ENCODE results near the gene CNPY1. TPM values are rescaled to one million over a fixed set of nuclear protein-coding genes. Genes with fewer than 3 reads are reported as not detected.

The CNPY1 gene
- total RNA-seq, 2 donors from 2014 or later, result not detected

GRCh38 chr7:155550916-155551315 is 4.6 kb upstream of the CNPY1 start:
- H3K27me3 ChIP-seq, result no peaks in the 10 kb centered on the region
- intact Hi-C loops (cut with DNase I), result no loop called here

DNA sequence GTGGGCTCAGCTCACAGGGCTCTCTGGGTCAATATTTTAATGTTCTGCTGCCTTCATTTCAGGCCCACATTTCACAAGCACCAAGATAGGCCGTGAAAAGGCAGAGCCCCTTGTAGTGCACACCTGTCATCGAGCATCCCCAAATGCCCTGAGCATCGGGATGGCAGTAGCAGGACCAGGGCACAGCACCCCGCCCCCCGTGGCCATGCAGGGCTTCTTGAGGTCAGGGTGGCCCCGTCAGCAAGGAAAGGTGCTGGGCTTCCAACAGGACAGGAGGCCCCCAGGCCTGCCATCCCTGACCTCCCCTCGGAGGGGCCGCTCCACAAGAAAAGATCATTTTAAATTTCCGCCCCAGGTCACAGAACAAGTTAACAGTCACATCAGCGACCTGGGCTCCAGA is 2.9 kb upstream of the CNPY1 start:
- no peaks in the 10 kb centered on the region for H3K4me1 ChIP-seq
- no peaks in the 10 kb centered on the region for H3K36me3 ChIP-seq
- no peak overlapping the region for H3K27ac ChIP-seq
- no peak overlapping the region for H3K9ac ChIP-seq (ENCODE audit: low read depth in 2 of 2, low read length in 2 of 2)
- H3K27me3 ChIP-seq, result no peaks in the 10 kb centered on the region
- no peaks in the 10 kb centered on the region for H3K9me3 ChIP-seq
- TF ChIP-seq, protein P1, sequence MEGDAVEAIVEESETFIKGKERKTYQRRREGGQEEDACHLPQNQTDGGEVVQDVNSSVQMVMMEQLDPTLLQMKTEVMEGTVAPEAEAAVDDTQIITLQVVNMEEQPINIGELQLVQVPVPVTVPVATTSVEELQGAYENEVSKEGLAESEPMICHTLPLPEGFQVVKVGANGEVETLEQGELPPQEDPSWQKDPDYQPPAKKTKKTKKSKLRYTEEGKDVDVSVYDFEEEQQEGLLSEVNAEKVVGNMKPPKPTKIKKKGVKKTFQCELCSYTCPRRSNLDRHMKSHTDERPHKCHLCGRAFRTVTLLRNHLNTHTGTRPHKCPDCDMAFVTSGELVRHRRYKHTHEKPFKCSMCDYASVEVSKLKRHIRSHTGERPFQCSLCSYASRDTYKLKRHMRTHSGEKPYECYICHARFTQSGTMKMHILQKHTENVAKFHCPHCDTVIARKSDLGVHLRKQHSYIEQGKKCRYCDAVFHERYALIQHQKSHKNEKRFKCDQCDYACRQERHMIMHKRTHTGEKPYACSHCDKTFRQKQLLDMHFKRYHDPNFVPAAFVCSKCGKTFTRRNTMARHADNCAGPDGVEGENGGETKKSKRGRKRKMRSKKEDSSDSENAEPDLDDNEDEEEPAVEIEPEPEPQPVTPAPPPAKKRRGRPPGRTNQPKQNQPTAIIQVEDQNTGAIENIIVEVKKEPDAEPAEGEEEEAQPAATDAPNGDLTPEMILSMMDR (IDR thresholded peaks at IDR 0.05), result no peak
- H3K4me3 ChIP-seq, result no peak overlapping the region
- DNase-seq, result no peak
- intact Hi-C loops (cut with DNase I), result no loop called here

More at GRCh38 chr7:155550916-155551315, 4.6 kb upstream of the CNPY1 start:
- no peak for DNase-seq
- Histone ChIP-seq H3K4me3 (no peak overlapping the region), H3K36me3 (no peaks in the 10 kb centered on the region), H3K9ac (ENCODE audit: low read depth in 2 of 2, low read length in 2 of 2) (no peak overlapping the region), H3K9me3 (no peaks in the 10 kb centered on the region), H3K27ac (no peak overlapping the region), H3K4me1 (no peaks in the 10 kb centered on the region)
- TF ChIP-seq, protein P1 (IDR thresholded peaks at IDR 0.05), result no peak

- Histone ChIP-seq H3K4me1 (no peaks in the 10 kb centered on the region), H3K9ac (ENCODE audit: low read depth in 2 of 2, low read length in 2 of 2) (no peak overlapping the region), H3K4me3 (no peak overlapping the region), H3K36me3 (no peaks in the 10 kb centered on the region), H3K27me3 (no peaks in the 10 kb centered on the region), H3K27ac (no peak overlapping the region), H3K9me3 (no peaks in the 10 kb centered on the region)
- DNase-seq, result no peak
- TF ChIP-seq, protein P1 (IDR thresholded peaks at IDR 0.05), result no peak
- intact Hi-C loops (cut with DNase I), result no loop called here
Measured at GRCh38 chr7:155547161-155547791, 917 bp upstream of the CNPY1 start.

GRCh38 chr7:155545348-155545747 is 1.0 kb downstream of the CNPY1 start:
- intact Hi-C loops (cut with DNase I), result no loop called here
- no peaks in the 10 kb centered on the region for H3K27me3 ChIP-seq
- no peak overlapping the region for H3K27ac ChIP-seq
- H3K4me1 ChIP-seq, result no peaks in the 10 kb centered on the region
- no peaks in the 10 kb centered on the region for H3K9me3 ChIP-seq
- DNase-seq, result no peak
- H3K36me3 ChIP-seq, result no peaks in the 10 kb centered on the region
- no peak overlapping the region for H3K4me3 ChIP-seq
- TF ChIP-seq, protein P1 (IDR thresholded peaks at IDR 0.05), result no peak
- H3K9ac ChIP-seq (ENCODE audit: low read depth in 2 of 2, low read length in 2 of 2), result no peak overlapping the region

- Histone ChIP-seq H3K27me3 (no peaks in the 10 kb centered on the region), H3K4me1 (no peaks in the 10 kb centered on the region), H3K27ac (no peak overlapping the region), H3K36me3 (no peaks in the 10 kb centered on the region), H3K4me3 (no peak overlapping the region), H3K9me3 (no peaks in the 10 kb centered on the region), H3K9ac (ENCODE audit: low read depth in 2 of 2, low read length in 2 of 2) (no peak overlapping the region)
- TF ChIP-seq, protein P1 (IDR thresholded peaks at IDR 0.05), result no peak
- DNase-seq, result no peak
- intact Hi-C loops (cut with DNase I), result no loop called here
Measured at GRCh38 chr7:155544485-155544884, 1.9 kb downstream of the CNPY1 start.
